HG03139 (cell line): ENCODE results near the gene LYPD8.

Source experiments
- ATAC-seq: cut with Tn5 transposase; IDR thresholded peaks from one replicate; pipeline ENCODE4 v1.9.1; 2021; ENCODE audit not compliant: unreplicated experiment

The LYPD8 gene

DNA sequence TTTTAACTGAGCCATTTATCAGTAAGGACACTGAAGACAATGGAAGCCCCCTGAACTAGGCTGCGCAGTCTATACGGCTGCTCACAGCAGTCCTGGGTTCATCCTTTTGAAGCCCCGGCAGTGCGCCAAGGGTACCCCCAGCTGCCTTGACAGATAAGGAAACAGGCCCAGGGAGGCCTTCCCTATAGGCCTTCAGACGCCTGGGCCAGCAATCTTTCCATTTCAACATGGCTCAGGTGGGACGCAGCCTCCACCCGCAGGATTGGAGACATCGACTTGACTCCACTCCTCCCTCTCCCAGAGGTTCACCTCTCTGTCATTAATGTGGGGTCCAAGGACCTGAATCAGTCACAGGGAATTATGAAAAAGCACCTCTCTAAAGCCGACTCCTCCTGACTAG lies 2.8 kb upstream of the LYPD8 start:
- ATAC-seq: no peak

DNA sequence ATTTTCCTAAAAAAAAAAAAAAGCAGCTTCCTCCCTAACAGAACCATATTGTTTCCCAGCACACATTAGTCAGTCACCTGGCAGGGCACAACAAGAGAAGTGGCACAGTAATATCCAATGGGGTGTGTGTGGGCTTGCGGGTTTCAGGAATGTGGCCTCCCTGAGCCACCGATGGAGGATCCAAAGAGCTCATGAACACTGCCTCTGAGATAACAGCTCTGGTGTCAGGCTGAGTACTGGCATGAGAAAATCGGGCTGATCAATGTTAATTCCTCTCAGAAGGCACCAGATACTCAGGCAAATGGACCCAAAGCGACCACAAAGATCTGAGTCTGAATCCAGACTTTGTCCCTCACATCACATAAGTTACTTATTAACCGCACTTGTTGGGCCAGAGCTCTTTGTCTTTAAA lies 2.2 kb upstream of the LYPD8 start:
- no peak for ATAC-seq

DNA sequence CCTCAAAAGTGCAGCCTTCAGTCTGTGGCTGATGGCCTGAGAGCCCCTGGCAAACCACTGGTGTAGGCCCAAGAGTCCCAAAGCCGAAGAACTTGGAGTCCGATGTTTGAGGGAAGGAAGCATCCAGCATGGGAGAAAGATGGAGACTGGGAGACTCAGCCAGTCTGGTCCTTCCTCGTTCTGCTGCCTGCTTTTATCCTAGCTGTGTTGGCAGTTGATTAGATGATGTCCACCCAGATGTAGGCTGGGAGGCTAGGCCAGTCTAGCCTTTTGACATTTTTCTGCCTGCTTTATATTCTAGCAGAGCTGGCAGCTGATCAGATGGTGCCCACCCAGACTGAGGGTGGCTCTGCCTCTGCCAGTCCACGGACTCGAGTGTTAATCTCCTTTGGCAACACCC lies 1.1 kb upstream of the LYPD8 start:
- ATAC-seq: no peak

DNA sequence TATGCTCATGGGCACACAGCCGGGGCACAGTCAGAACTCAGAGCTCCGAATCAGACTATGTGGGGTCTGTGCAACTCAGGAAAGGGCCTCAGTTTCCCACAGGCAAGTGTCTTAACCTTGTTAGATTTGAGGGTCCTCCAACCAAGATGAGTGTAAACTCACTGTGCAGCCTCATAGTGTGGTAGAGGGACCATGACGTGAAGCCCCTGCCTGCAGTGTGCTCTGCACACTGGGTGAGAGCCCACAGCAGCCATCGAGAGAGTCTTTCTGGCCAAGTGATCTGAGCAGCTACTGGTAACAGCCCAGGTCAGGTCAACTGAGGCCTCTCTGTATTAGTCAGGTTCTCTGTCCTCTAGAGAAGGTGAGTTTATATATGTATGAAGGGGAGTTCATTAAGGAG lies 592 bp upstream of the LYPD8 start:
- no peak for ATAC-seq

DNA sequence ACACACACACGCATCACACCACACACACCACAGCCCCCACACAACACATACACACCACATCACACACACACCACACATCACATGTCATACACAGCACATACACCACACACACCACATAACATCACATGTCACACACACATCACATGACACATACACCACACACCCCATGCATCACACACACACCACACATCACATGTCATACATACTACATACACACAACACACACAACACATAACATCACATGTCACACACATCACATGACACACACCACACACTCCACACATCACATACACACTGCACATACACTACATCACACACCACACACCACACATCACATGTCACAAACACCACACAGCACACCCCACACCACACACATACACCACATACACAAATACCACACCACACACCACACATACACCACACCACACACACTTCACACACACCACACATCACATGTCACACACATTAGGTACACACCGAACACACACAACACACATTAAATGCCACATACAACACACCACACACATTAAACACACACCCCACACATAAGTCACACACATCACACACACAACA lies 1.8 kb downstream of the LYPD8 start:
- ATAC-seq: no peak

DNA sequence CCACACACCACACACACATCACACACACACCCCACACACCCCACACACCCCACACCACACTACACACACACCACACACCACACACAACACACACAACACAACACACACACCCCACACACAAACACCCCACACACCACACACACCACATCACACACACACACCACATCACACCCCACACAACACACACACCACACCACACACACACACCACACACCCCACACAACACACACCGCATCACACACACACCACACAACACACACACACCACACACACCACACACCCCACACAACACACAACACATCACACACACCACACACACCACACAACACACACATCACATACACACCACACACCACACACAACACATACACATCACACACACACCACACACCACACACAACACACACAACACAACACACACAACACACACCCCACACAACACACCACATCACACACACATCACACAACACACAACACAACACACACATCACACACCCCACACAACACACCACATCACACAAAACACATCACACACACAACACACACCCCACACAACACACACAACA lies 2.4 kb downstream of the LYPD8 start:
- ATAC-seq: no peak

DNA sequence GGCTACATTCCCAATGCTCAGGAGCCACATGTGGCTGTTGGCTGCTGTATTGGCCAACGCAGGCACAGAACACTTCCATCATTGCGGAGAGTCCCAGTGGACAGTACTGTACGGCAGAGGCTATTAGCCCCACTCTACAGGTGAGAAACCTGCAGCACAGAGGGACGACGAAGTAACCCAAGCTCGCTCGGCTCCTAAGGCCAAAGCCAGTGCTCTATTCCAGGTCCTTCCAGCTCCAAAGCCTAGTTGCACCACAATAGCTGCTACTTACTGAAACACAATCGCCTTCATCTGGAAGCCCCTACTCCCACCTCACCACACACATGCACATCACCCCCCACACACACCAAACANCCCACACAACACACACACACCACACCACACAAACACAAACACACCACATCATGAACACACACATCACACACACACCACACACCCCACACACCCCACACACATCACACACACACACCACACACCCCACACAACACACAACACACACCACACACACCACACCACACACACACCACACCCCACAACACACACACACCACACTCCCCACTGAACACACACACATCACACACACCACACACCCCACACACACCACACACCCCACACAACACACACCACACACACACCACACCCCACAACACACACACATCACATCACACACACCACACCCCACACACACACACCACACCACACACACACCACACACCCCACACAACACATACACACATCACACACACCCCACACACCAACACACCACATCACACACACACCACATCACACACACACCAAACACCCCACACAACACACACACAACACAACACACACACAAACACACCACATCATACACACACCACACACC lies 3.2 kb downstream of the LYPD8 start:
- no peak for ATAC-seq

DNA sequence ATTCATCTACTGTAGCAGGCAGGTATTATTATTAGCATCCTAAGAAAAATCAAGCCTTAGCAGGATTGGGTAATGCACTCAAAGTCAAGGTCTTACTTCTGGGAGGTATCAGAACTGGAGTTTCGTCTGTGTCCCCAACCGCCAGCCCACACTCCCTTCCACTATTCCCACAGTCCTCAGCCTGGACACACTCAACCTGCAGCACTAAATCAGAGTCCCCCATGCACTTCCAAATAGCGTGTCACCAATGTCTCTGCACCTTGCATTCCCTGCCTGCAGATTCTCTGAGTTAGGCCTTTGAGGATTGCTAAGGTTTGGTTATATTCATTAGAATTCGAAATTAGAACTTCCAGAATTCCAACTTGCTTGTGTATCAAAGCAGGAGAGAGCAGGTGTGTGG lies 3.9 kb downstream of the LYPD8 start:
- ATAC-seq: no peak

DNA sequence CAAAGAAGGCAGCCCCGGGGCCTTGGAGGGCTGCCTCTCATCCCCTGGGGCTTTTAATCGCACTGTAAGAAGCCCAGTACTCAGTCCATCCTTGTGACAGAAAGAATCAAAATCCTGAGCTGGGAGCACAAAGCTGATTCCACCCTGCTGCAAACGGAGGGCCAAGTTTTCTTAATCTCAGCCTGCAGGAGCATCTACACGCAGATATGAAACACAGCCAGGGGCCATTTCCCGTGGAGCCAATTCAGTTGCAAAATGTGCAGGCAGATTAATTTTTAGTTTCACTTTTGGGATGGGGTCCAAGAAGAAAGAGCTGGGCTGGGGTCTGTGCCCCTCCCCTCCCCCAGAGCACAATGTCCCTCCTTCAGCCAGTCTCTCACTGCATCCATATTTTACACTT lies 4.4 kb downstream of the LYPD8 start:
- ATAC-seq: no peak

DNA sequence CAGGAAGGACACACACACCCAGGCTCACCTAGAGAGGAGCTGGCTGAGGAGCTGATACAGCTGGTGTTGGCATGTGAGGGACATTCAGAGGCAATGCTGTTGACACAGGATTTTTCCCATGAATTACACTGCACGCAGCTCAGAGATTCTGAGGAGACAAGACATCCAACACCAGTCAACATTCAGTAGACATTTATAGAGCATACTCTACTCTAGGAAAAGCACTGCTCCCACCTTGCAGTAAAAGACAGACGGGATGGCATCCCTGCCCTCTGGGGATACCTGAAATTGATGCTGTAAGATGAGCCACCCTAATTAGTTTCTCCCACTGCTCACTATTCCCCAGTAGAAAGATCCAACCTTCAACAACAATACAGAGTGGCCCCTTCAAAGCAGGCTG lies 5.1 kb downstream of the LYPD8 start:
- no peak for ATAC-seq

DNA sequence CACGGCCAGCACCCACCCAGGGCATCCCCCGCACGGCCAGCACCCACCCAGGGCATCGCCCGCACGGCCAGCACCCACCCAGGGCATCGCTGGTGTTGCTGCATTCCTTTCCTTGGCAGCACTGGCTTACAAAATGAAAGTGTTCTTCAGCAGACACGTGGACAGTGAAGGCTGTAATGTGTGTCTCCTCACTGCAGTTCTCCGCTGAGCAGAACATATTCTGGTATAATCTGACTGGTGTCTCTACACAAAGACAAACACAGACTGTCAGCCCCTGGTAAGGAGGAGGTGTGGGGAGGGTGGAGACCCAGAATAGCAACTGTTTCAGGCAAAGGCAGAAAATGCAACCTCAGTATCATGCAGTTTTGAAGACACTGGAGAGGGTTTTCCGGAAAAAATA lies 7.3 kb downstream of the LYPD8 start:
- no peak for ATAC-seq

DNA sequence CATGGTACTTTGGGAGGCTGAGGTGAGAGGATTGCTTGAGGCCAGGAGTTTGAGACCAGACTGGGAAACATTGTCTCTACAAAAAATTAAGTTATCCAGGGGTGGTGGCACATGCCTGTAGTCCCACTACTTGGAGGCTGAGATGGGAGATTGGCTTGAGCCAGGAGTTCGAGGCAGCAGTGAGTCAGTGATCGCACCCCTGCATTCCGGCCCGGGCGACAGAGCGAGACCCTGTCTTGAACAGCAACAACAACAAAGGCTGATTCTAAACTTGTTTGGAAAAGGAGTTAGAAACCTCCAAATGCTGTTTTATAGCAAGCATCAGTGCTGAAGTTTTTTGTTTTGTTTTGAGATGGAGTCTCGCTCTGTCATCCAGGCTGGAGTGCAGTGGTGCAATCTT lies 14.7 kb downstream of the LYPD8 start:
- ATAC-seq: no peak

DNA sequence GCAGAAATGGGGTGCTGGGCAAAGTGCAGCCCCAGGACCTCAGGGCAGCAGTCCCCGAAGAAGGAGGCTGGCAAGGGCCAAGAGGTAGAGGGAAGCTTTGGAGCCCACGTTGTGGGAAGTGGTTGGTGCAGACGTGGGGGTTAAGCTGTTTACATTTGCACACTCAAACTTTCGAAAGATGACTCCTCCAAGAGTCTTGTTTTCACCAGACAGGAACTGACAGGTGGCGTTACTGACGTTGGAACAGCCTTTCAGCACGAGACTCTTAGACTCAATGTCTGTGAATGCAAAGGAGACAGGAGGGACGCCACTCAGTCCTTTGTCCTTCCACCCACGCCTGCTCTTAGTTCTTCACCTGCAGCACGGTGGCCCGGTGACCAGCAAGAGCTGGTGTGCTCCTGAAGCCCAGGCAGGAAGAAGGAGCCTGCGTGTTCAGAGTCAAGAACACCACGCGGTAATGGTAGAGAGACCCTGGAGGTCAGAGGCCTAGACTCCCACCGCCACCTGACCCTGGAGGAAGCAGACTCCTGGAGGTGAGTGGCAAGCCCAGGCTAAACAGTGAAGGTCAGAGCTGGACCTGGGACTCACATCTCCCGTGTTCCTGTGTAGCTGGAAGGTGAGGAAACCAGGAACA lies 15.9 kb downstream of the LYPD8 start:
- no peak for ATAC-seq

DNA sequence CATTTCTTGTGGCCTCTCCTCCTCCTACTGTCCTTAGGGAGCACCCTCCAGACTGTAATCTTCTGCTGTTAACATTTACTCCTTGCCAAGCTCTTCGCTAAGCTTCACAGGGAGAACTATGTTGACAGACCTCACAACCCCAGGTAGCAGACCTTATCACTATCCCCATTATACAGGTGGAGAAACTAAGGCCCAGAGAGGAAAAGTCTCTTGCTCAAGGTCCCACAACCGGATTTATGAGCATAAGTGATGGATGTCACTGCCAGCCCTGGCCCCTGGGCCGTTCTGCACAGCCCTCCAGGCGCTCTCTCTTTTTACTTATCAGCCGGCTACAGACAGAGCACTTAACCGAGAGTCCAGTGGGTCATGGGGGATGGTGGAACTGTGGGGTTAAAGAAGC lies 18.1 kb downstream of the LYPD8 start:
- no peak for ATAC-seq

DNA sequence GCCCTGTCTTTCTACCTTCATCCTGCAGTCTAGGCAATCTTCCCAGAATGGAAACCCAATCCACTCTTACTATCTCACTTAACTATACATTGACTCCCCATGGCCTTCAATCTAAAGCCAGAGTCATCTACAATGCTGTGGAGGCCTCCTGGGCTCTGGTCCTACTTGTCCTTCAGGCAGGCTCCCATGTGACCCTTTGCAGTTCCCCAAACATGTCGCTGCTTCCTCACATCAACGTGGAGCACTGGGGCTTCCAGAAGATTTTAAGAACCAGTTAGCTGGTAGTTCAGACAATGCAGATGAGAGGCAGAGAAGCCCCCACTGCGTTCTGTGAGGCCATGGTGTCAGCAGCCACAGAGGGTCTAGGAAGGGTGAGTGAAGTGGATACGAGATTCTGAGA lies 18.6 kb downstream of the LYPD8 start:
- ATAC-seq: no peak

DNA sequence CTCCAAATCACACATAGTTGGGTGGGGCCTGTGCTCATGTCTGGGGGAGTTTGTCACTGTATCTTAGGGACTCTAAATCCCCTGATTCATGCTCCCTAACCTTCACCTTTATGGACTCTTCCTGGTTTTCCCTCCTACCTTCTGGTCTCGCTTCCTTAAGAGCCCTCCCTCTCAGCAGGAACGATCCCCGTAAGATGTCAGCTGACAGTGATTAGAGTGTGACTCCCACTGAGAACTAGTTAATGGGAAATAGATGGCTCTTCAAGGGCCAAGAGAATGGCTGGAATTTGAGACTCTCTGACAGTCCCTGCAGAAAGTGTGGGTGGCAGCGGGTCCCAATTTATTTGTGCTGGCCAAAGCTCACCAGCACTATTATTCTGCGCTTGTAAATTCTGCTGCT lies 22.0 kb downstream of the LYPD8 start:
- no peak for ATAC-seq

DNA sequence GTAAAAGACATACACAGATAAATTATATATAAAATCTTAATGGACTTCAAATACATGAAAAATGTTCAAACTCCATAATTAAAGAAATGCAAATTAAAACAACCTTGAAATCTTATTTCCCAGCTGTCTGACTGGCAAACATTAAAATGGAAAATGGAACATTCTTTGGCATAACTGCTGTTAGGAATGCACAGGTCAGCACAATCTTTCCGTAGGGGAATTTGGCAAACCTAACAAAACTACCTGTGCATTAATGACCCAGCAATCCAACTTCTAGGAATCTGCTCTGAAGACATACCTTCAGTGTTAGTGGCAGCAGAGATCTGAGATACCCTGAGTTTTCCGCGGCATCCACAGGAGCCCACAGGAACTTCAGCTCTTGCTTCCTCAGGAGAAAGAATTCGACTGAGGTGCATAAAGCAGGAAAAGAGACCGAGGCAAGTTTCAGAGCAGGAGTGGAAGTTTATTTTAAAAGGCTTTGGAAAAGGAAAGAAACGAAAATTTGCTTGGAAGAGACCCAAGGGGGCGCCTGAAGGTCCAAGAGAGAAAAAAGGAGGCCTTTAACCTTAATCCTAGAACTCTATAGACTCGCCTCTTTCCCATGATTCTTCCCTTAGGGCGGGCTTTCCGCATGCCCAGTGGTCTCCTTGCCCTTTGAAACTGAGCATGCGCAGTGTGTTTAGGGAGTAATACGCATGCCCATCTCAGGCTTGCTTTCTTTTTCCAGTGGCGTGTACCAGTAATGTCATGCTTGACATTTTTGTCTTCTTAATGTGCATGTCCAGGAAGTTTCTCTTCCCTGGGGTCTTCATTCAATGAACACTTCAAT lies 24.8 kb downstream of the LYPD8 start:
- no peak for ATAC-seq

DNA sequence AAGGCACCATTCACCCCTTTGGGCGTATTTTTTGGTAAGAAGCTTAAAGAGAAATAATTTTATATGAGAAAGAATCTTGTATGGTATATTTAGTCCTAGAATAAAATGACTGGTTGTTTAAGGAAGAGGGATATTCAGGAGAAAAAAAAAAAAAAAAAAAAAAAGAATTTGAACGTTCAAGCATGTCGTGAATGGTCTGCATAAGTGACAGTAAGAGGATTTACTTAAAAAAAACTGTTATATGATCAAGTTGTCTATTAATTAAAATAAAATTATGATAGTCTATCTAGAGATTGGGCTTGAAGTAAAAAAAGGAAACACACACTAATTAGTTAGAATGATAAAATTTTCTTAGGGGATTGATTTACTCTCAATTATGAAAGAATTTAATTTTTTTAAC lies 41.3 kb downstream of the LYPD8 start:
- ATAC-seq: no peak

DNA sequence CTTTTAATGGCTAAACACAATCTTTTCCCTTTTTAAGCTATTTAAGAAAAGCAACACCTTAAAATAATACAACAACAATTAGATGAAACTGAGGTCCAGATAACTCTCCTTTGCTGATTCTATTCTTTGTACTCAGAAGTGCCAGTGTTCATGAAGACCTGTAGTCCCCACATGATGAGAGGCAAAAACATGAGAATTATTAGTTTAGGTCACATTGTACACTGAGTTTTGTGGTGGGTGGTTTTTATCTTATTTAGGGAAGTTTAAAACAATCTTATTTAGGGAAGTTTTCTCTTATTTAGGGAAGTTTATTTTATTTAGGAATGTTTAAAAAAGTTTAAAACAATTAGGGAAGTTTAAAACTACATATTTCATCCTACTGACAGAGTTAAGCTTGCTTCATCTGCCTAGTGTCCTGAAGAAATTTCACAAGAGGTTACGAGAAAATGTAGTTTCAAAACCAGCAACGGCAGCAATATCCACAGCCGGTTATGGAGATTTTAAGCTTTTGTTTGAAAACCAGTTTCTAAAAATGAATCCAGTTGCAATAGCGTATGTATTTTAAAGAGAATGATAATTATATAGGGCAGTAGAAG lies 45.2 kb downstream of the LYPD8 start:
- ATAC-seq: no peak

DNA sequence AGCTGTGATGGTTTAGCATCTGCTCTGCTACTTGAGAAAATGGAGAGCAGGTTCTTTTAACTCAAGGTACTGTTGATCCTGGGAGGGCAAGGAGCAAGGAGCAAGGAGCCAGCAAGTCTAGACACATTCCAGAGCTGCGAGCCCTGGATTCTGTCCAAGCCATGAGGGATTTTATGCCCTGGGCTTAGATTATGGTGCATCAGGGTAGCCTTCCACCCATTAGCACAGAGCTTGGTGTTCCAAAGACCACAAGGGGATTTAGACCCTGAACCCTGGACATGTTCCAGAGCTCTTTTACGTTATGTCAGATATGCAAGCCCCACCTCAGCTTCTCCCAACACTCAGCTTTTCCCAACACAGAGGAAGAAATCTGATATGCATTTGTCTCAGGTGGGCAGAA lies 51.0 kb downstream of the LYPD8 start:
- no peak for ATAC-seq

DNA sequence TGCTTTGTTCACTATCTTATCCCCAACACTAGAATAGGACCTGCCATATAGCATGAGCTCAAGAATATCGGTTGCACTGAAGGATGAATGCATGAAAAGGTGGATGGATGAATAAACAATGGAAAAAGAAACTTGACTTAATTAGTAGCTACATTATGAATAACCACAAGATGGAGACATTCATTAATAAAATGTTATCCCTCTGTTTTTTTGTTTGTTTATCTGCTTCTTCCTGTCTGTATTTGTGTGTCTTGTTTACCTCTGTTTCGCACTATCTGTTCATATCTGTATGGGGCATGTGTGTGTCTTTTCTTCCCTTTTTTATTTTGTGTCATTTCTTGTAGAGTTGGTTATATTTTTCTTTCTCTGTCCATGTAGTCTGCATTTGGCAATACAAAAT lies 51.9 kb downstream of the LYPD8 start:
- ATAC-seq: no peak
